ENCODE data around the gene APMAP. TPM values are rescaled to one million over a fixed set of nuclear protein-coding genes. Genes with fewer than 3 reads are reported as not detected.
A peak's percentile ranks its signal among the peaks of the same experiment; 100 is the strongest.

The APMAP gene
- total and polyA plus RNA-seq, 2 of the 13 experiments (the other 11 are each of a cell fraction or from before 2014, with no cell fraction given) = 168 to 214 TPM

DNA sequence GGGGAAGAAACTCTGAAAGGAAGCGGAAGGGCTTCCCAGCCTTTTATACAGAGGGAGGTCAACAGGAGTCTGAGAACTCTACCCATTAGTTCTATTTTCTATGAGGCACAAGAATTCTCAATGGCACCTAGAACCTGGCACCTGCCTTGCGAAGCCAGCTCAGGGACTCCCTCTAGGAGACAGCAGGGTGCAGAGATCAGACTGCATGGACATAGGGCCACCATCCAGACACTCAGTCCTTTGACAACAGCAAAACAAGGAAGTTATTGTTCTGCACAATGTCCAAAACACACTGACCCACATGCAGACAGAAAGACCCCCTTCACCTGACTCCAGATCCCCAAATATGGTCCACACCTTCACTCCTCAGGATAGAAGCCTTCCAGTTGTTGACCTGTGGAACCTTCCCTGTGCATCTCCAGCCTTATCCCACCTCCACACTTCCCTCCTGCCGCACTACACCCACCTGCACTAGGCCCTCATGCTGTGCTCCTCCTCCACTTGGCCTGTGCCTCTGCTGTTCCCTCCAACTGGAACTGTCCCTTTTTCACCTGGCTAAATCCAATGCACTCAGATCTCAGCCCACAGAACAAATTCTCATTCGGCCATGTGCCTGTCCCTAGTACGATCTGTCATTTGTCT lies 37.6 kb upstream of the APMAP start (continued):
- TF ChIP-seq, protein P1, sequence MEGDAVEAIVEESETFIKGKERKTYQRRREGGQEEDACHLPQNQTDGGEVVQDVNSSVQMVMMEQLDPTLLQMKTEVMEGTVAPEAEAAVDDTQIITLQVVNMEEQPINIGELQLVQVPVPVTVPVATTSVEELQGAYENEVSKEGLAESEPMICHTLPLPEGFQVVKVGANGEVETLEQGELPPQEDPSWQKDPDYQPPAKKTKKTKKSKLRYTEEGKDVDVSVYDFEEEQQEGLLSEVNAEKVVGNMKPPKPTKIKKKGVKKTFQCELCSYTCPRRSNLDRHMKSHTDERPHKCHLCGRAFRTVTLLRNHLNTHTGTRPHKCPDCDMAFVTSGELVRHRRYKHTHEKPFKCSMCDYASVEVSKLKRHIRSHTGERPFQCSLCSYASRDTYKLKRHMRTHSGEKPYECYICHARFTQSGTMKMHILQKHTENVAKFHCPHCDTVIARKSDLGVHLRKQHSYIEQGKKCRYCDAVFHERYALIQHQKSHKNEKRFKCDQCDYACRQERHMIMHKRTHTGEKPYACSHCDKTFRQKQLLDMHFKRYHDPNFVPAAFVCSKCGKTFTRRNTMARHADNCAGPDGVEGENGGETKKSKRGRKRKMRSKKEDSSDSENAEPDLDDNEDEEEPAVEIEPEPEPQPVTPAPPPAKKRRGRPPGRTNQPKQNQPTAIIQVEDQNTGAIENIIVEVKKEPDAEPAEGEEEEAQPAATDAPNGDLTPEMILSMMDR (CRISPR knock-in tag; IDR thresholded peaks at IDR 0.05) = peak; percentile 60
- TF ChIP-seq GABPB1 (CRISPR knock-in tag; IDR thresholded peaks at IDR 0.05) = no peak
- no peak for TF ChIP-seq ATF7 (IDR thresholded peaks at IDR 0.05)
- TF ChIP-seq ATF7 (CRISPR knock-in tag; IDR thresholded peaks at IDR 0.05) = 0 out of 2 replicates have a peak, but pooled peaks have one; percentile 27
- TF ChIP-seq FLYWCH1 (CRISPR knock-in tag; IDR thresholded peaks at IDR 0.05) = no peak
- TF ChIP-seq ZNF121 (CRISPR knock-in tag; IDR thresholded peaks at IDR 0.05) = peak; percentile 64; the same call in 1 of the 2 replicates
- no peak for TF ChIP-seq ZNF12 (CRISPR knock-in tag; IDR thresholded peaks at IDR 0.05)
- peak; percentile 19; the same call in 1 of the 2 replicates for TF ChIP-seq ELF1 (CRISPR knock-in tag; IDR thresholded peaks at IDR 0.05)
- TF ChIP-seq MXD4 (CRISPR knock-in tag; IDR thresholded peaks at IDR 0.05) = peak; percentile 36; the same call in 1 of the 2 replicates
- no peak for TF ChIP-seq ZC3H4 (CRISPR knock-in tag; IDR thresholded peaks at IDR 0.05; ENCODE audit: borderline replicate concordance)
- TF ChIP-seq ZNF780A (CRISPR knock-in tag; IDR thresholded peaks at IDR 0.05) = no peak
- TF ChIP-seq ZNF136 (CRISPR knock-in tag; IDR thresholded peaks at IDR 0.05; ENCODE audit: low read depth) = no peak
- no peak for TF ChIP-seq GTF3A (CRISPR knock-in tag; conservative IDR thresholded peaks at IDR 0.05)
- TF ChIP-seq ZBTB7A (CRISPR knock-in tag; IDR thresholded peaks at IDR 0.05) = peak; percentile 42; the same call in 1 of the 2 replicates
- no peak for TF ChIP-seq ZFAT (CRISPR knock-in tag; conservative IDR thresholded peaks at IDR 0.05)
- peak; percentile 72 for TF ChIP-seq ARID5B (CRISPR knock-in tag; IDR thresholded peaks at IDR 0.05)
- 0 out of 2 replicates have a peak, but pooled peaks have one; percentile 17 for TF ChIP-seq NCOA2 (CRISPR knock-in tag; IDR thresholded peaks at IDR 0.05)
- peak; percentile 71; the same call in 1 of the 2 replicates for TF ChIP-seq SRF (IDR thresholded peaks at IDR 0.05; ENCODE audit: low read depth, low read length)
- 0 out of 2 replicates have a peak, but pooled peaks have one; percentile 41 for TF ChIP-seq ZBTB26 (CRISPR knock-in tag; IDR thresholded peaks at IDR 0.05; ENCODE audit: borderline replicate concordance)
- TF ChIP-seq FOSL2 (CRISPR knock-in tag; IDR thresholded peaks at IDR 0.05) = 0 out of 2 replicates have a peak, but pooled peaks have one; percentile 12
- no peak for TF ChIP-seq ZNF598 (CRISPR knock-in tag; IDR thresholded peaks at IDR 0.05; ENCODE audit: borderline replicate concordance)
- TF ChIP-seq SCMH1 (CRISPR knock-in tag; IDR thresholded peaks at IDR 0.05; ENCODE audit: borderline replicate concordance) = no peak

All from HepG2 (cell line).